Suppressor macrophage treated with lipopolysaccharide for 4 hours (primary cell): ENCODE data around the gene RNLS.

Experiments used
- DNase-seq: peaks from one replicate; pipeline ENCODE4 v3.0.0-alpha.2; 2020

RNLS gene

DNA sequence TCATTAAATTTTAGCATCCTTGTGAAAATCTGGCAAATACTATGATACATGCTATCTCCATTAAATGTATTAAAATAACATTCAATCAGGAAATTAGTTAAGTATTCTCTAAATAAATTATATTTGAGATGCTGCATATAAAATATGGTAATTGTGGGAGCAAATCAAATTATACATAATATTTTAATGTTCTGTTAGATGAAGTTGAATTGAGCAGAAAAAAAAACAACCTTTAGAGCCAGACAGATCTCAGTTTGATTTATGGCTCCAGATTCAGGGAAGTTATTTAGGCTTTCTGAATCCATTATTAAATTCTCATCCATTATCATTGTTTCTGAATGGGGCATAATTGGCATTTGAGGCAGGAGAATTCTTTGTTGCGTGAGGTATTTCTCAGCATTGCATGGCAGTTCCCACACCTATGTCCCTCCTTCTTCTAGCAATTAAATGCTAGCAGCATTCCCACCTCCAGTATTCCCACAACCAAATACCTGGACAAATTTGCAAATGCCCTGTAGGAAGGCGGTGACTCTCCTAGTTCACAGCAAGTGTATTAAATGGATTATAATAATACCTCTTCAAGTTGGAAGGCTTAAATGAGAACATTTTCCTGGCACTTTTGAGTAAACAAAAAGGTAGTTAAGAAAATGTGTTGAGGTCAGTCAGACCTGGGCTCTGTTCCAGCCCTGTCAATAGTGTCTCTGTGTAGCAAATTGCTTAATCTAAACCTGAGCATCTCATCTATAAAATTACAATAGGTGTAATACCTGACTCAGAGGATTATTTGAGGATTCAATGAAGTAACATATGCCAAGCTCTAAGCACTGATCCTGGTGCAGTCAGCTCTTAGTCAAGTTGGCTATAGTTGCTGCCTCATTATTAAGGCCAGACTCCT lies 108.9 kb downstream of the RNLS start:
- DNase-seq, result no peak

DNA sequence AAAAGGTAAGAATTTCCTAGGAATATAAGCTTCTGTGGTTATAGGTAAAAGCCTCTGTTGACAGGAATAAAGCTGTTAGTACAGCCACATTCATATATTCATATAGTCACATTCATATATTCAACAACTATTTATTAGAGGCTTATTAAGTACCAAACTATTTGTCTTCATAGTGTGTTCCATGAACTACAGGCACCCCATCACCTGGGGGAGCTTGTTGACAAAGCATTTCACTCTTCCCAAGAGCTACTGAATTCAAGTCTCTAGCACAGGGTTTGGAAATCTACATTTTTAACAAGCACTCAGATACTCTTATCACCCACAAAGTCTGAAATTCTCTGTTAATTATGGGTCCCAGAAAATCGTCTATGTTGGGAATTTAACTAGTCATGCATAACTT lies 110.6 kb downstream of the RNLS start:
- no peak for DNase-seq

DNA sequence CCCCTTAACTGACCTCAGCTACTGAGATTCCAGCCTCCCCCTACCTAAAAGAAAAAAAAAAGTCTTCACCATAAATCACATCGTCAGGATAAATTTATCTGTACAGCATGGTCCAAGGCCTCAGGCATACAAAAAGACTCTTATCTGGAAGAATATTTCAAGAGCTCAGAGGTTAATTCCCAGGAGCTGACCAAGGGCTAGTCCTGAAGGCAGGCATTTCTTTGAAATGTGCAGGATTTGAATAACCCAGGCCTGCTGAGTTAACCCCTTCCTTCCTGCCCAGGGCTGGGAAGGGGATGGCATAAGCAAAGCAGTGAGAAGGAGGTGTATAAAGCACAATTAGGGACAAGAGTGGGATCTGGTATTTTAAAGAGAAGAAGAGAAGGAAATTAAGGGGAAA lies 111.2 kb downstream of the RNLS start:
- DNase-seq, result no peak

DNA sequence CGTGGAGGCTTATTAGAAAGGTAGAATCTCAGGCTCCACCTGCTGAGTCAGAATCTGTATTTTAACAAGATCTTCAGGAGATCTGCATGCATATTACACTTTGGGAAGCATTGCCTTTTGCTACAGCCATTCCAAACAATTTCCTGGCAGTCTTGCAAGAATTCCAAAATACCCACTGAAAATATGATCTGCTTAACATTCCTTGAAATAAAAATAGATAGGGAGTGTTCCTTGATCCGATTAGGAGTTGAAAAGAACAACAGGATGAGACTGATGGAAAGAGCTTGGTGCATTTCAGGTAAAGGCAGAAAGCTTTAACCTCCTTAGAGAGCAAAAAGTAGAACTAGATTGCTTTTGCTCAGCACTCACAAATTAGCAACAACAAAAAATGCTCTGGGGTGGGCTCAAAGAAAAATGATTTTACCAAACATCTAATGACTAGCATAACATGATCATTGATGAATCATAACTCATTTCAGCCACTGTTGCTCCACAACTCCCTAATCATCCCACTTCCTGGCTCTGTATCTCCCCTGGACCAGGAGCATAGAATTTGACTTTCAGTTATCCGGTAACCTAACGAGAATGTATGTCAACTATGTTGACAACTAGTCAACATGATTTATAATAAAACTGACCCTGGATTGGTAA lies 115.2 kb downstream of the RNLS start:
- DNase-seq, result no peak

DNA sequence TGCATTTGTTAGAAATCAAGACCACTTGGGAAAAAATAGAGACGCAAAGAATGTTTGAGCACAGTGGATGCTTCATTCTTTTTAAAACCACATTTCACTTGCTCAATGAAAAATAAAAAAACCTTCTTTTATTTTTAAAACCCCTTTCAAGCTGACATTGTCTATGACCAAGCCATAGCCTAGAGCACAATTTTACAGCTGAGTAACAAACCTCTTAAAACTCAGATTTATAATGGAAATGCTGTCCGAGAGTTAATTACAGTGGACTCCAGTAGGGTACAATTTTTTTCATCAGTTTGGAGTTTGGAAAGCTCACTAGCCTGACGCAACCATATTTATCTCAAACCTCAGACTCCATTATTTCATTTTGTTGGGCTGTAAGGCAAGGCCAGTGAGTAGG lies 116.3 kb downstream of the RNLS start:
- no peak for DNase-seq

DNA sequence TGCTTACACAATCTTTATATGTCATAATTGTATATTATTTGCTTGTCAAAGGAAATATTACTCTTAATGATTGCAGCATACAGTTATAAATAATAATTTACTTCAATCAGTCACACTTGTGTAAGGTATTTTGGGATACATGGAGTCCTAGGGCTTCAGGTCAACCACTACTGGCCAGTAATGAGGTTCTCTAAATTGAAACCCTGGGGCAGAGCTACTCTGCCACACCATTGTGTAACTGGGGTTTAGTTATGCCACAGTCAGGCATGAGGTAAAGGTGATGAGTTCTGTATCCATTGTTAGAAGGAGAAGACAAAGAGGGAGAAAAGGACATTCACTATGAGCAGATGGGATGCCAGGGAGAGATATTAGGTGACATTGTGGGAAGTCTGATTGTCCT lies 117.4 kb downstream of the RNLS start:
- no peak for DNase-seq

DNA sequence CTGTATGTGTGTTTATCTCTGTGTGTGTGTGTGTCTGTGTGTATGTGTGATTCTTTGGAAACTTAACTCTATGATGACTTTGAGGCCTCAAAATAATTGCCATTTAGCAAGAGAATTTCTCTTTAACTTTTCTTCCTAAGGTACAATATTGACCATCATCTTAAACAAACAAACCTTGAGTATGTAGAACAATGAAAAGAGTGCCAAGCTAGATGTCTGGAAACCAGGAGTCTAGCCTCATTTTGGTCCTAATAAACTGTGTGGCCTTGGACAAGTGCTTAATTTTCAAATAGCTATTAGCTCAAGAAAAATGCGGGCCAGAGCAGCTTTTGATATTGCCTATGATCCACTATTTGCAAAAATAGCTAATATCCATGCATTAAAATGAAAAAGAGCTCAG lies 119.3 kb downstream of the RNLS start:
- no peak for DNase-seq

DNA sequence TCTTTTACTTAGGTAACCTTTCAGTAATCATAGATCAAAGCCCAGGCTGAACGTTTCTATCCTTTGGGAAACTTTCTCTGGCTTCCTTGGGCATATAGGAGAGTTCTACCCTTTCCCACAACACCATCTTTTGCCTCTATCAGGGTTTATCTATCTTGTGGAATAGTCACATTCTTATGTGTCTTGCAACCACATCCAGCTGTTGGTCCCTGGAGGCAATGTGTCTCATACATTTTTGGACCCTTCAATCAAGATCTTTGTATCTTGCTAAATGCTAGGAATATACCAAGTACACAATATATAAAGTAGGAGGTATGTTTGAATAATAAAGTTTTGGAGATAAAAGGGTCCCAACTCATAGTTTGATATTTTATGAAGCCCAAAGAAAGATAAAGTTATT lies 121.7 kb downstream of the RNLS start:
- DNase-seq, result no peak

DNA sequence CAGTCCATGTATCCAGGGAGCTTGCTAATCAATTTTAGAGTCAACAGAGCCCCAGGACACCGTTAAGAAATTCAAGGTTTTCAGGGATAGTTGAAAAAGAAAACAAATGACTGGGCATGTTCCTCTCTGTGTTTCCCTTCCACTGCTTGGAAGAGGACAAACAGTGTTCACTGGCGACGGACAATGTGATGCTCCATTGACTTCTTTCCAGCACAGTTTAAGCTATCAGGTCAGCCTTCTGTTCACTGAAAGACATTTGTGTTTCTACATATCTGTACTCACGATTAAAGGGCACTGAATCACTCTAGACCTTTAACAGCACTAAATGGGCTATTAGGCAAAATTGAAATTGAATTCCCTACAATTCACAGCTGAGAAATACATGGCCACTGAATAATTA lies 123.6 kb downstream of the RNLS start:
- no peak for DNase-seq

DNA sequence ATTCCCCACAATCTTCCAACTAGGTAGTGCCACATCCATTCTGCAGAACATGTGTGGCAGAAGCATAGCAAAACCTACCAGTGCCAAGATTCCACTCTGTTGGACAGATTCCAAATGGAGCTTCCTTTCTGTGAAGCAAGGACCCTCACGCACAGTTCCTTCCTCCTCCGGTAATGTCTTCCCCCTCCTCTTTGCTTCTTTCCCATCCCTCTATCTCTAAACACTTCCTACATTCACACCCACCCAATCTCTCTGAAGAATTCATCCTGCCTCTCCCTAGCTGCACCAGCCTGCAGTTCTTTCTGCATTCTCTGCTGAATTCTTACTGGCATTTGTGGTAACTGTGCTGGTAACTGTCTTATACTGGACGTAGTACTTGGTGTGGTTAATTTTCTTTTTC lies 124.9 kb downstream of the RNLS start:
- no peak for DNase-seq

DNA sequence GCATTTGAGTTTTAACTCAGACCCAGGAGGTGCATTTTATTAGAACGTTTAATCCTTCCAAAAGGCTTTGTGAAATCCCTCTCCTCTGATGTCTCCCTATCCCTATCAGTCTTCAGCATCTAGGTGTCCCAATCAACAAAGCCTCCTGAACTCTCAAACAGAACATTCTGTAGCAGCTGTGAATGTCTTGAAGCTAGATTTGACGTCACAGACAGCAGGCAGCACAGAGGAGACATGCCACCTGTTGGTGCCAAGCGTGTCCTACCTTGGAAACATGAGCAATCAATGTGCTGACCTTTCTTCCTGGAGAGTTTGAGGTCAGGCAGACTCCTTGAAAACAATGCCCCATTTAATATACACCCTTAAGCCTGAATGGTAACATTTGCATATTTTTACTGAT lies 125.5 kb downstream of the RNLS start:
- DNase-seq, result no peak

DNA sequence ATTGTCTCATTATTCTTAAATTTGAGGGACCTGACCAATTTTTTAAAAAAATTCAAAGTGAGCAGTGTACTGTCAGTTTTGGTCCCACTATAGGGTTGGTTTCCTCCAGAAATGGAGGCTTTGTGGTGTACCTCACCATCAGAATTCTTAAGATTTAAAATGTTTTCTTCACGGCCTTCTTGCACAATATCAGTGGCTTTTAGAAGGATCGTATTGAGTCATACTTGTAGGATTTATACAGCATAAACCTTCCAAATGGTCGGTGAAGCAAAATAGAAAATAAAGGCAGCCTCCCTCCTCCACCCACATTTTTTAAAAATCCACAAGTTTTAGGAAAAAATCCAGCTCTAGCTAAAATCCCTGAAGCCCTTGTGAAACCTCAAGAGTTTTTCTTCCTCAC lies 126.4 kb downstream of the RNLS start:
- peak; percentile 45 for DNase-seq

DNA sequence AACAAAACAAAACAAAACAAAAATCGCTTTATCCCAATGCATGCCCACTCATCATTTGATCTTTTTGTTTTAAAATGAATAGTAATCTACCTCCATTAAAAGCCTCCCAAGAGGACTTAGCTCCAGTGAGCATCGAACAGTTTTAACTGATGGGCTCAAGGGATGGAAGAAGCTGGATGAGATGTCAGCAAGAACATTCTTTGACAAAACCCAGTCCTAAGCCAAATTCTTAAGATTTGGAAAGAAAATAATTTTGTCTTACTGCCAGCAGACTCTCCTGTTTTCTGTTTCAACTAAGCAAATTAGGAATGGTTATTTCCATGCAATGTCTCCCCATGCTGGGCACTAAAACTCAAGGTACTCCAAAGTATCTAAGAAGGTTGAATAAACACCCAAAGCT lies 127.3 kb downstream of the RNLS start:
- DNase-seq, result no peak

DNA sequence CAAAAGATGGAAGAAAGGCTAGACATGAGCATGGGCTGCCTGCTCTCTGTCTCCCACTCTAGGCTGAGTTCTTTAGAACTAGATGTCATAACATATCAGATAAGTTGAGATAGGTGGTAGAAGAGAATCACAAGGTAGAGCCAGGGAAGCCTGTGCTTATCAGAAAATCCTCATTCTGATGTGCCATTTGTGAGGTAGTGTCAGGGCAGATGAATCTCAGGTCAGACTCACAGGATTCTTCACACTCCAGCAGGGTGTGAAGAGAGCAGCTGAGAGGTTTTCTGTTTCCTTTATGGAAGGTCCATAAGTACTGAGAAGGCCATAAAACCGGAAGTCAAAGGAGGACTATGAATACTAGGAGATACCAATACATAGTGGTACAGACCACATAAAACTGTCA lies 132.9 kb downstream of the RNLS start:
- no peak for DNase-seq

DNA sequence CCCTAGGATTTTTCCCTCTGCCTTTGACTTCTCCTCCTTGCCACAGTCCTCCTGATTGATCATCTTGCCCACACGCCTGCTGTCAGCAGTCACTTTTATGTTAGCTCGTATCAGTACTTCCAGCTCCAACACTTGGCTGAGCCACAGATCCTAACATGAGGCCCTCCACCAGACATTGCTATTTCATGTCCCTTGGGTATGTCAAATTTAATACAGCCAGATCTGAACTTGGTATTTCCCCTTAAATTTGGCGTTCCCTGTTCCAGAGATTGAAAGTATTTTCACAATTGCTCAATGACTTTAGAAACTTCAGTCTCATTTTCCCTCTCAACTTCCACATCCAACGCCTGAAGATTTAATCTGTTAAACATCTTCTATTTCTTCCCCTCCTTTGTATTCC lies 140.4 kb downstream of the RNLS start:
- peak; percentile 44 for DNase-seq

DNA sequence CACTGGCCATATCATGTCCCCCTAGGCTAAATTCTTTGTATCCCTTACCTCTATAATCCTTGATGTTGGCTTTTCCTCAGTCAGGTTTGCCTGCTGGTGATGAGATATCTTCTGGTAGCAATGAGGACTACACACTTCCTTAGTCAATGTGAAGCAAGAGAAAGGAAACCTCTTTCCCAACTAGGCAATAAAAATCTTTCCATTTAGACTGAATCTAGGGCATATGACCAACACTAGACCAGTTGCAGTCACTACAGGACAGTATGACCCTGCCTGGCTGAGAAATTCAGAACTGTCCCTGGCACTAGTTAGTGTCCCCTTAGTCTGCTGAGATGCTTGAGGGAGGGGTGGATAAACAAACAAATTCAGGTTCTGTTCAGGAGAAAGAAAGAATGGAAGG lies 142.6 kb downstream of the RNLS start:
- DNase-seq, result peak; percentile 30

DNA sequence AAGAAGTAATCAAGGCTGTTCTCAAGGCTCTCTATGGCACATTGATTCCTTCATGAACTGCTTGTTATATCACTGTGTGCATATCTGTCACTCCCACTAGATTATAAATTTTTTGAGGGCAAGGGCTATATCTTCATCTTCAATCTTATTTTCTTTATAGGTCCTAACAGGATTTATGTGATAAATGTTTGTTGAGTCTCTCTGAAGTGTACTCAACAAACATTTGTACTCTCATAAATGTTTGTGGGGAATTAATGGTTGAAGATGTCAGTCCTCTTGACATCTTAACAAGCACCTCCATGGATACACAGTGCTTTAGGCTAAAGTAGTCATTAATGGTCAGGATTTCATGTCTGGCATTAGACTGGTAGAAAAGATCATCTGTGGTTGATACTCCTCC lies 143.2 kb downstream of the RNLS start:
- DNase-seq, result no peak

DNA sequence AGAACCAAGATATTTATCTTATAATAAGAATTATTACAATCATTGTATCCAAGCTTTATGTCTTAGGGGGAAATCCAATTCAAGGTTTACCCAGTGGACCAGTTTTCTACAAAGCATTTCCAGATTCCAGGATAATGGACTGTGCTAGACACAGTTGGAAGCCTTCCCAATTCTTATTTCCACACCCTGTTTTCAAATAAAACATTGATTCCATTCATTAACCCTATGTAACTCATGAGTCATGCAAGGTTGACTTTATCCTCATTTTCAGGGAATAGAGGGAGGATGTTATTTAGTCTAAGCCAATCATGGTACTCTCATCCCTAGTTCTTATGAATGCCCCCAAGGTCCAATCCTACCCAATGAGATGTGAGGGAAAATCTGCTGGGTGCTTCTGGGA lies 145.7 kb downstream of the RNLS start:
- no peak for DNase-seq

DNA sequence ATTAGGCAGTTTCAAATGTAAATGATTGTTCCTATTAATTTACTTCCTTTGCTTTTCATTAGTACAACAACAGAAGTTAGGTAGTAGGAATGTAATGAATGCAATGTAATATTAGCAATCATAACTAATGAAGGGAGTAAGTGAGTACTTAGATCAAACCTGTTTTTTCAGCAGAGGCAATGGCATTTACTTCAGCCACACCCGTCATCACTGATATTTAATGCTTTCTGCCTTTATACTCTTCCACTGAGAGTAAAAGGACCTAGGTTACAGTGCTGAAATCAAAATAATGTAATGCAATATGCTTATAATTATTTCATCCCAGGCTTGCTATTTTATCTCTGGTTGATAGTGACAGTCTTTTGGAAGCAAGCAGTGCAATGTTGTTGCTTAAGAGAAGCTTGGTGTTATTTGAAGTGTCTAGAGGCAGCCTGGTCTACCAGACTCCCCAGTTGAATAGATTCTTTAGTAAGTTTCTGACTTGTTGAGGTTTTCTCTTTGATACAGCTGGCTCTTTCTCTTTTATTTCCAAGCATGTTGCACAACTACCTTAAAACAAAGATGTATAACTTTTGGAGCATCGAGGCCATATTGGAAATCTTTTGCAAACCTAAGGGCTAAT lies 149.4 kb downstream of the RNLS start:
- no peak for DNase-seq

DNA sequence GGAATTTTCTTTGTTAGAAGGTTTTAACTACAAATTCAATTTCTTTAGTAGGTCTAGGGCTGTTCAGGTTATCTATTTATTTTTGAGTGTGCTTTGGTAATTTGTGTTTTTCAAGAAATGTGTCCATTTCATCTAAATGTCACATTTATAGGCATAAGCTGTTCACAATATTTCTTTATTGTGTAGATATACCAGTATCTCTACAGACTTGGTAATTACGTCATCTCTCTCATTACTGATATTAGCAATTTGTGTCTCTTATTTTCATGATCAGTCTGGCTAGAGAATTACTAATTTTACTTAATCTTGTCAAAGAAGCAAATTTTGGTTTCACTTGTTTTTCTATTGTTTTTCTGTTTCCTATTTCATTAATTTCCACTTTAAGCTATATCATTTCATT lies 152.0 kb downstream of the RNLS start:
- no peak for DNase-seq

DNA sequence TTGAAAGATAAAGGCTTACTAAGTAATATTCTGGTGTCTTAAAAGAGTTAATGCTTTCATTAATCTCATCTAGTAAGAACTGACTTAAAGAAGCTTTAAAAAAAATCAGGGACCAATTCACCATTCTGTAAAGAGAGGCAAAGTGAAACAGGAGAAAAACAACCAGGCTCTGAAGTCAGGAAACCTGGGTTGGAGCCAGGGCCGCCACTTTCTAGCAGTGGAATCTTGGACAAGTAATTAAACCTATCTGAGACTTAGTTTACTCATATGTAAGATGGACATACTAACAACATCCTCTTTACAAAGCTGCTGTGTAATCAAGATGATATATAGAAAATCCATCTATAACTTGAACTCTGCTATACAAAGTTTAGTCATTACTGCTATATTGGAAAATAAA lies 154.1 kb downstream of the RNLS start:
- DNase-seq, result no peak

DNA sequence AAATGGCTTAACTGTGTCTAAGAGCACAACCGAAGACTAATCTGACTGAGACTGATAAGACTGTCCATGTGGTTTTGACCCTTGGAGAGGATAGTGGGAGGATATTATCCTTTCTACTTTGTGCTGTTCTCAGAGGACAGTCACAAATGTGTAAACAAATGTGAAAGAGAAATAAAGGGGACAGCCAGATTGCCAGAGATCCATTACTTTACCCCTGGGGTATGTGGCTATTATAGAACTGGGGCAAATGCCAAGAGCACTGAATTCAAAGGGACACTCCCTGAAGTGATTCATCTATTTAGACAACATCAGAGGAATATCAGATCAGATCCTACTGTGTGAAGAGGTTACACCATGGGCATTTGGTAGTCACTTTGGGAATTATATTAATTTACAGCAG lies 154.7 kb downstream of the RNLS start:
- DNase-seq, result no peak

DNA sequence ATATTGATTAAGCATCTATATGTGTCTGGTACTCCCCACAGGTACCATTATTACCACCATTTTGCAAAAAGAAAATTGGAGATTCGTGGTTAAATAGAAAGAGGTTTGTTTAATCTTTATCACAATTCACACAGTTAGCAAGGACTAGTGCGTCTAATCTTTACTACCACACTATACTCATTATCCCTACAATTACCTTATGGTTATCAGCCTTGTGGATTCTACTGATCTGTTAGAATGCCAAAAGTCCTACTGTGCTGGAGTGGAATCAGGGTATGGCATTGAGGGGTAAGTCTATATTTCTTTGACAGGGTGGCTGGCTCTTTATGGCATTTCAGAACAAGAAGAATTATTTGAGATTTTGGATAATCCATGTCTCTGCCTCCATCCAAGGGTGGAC lies 156.1 kb downstream of the RNLS start:
- no peak for DNase-seq

DNA sequence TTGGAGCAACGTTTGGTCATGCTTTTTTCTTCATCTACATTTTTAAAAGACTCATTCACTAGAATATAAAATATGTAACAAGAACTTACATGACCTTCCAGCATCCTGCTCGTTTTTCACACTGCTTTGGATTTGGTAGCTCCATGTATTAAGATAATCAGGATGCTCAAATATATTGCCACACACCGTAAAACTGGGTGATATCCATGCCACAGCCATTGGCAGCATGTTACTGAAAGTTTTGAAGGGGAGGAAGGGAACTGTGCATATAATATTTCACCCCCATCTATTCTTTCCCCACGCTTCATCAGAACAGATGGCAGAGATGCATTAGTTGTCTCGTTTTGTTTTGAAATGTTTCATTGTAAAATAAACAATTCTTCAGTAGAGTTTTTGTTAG lies 158.2 kb downstream of the RNLS start:
- no peak for DNase-seq
